Mesenchymal stem cell (in vitro differentiated cells and primary cell): ENCODE data around the gene CENPF.

ENCODE experiments used
- DNase-seq: peaks from one replicate; pipeline ENCODE4 v3.0.0-alpha.2; 2013
- H2AFZ ChIP-seq: one replicate; pipeline ENCODE4 v1.6.1; 2013; ENCODE audit warnings: low read depth, mild to moderate bottlenecking, control low read depth, inconsistent platforms, low read length, moderate library complexity
- H2AK5ac ChIP-seq: 2 replicates; pipeline ENCODE4 v1.6.1; 2013; ENCODE audit warnings: low read length, moderate library complexity, mild to moderate bottlenecking, inconsistent platforms; ENCODE audit not compliant: severe bottlenecking
- H2BK120ac ChIP-seq: one replicate; pipeline ENCODE4 v1.6.1; 2013; ENCODE audit warnings: low read depth, mild to moderate bottlenecking, inconsistent platforms, low read length, moderate library complexity
- H2BK12ac ChIP-seq, 2 experiments: one replicate each; pipeline ENCODE4 v1.6.1; 2013; ENCODE audit warnings: inconsistent platforms in 2 of 2, low read length in 2 of 2, mild to moderate bottlenecking in 2 of 2, moderate library complexity in 2 of 2, control low read depth in 1 of 2
- H2BK15ac ChIP-seq: one replicate; pipeline ENCODE4 v1.6.1; 2013; ENCODE audit warnings: mild to moderate bottlenecking, low read depth, inconsistent platforms; ENCODE audit not compliant: poor library complexity, severe bottlenecking
- H2BK5ac ChIP-seq: 2 replicates; pipeline ENCODE4 v1.6.1; 2013; ENCODE audit warnings: low read depth, mild to moderate bottlenecking, low read length, control low read depth, inconsistent platforms; ENCODE audit not compliant: poor library complexity, severe bottlenecking
- H3K14ac ChIP-seq, 2 experiments: one replicate each; pipeline ENCODE4 v1.6.1; 2013; ENCODE audit warnings: inconsistent platforms in 2 of 2, low read length in 2 of 2, control low read depth in 1 of 2, mild to moderate bottlenecking in 1 of 2, moderate library complexity in 1 of 2
- H3K18ac ChIP-seq, 2 experiments: one replicate each; pipeline ENCODE4 v1.6.1; 2013; ENCODE audit warnings: inconsistent platforms in 2 of 2, low read length in 2 of 2, control low read depth in 1 of 2, low read depth in 1 of 2, mild to moderate bottlenecking in 1 of 2
- H3K23ac ChIP-seq, 2 experiments: one replicate each; pipeline ENCODE4 v1.6.1; 2013; ENCODE audit warnings: inconsistent platforms in 2 of 2, low read length in 2 of 2, mild to moderate bottlenecking in 2 of 2, moderate library complexity in 2 of 2, control low read depth in 1 of 2
- H3K27ac ChIP-seq: 2 replicates; pipeline ENCODE4 v1.5.1; 2013; ENCODE audit warnings: mild to moderate bottlenecking, moderate library complexity, low read length, control low read depth, inconsistent platforms; ENCODE audit not compliant: poor library complexity, severe bottlenecking
- H3K27me3 ChIP-seq, 2 experiments: 2 replicates each; pipeline versions ENCODE4 v1.6.1 to v1.7.0; 2013; ENCODE audit warnings: low read length in 2 of 2, mild to moderate bottlenecking in 2 of 2, moderate library complexity in 2 of 2, control low read depth in 1 of 2, inconsistent platforms in 1 of 2; ENCODE audit not compliant: control insufficient read depth in 1 of 2, insufficient read depth in 1 of 2
- H3K36me3 ChIP-seq, 2 experiments: 2 replicates each; pipeline versions ENCODE4 v1.6.1 to v1.7.0; 2013; ENCODE audit warnings: low read length in 2 of 2, control low read depth in 1 of 2, inconsistent platforms in 1 of 2, low read depth in 1 of 2, mild to moderate bottlenecking in 1 of 2; ENCODE audit not compliant: insufficient read depth in 2 of 2, control insufficient read depth in 1 of 2
- H3K4ac ChIP-seq, 2 experiments: one replicate each; pipeline ENCODE4 v1.6.1; 2013; ENCODE audit warnings: inconsistent platforms in 2 of 2, low read length in 2 of 2, mild to moderate bottlenecking in 2 of 2, moderate library complexity in 2 of 2, control low read depth in 1 of 2, low read depth in 1 of 2
- H3K4me1 ChIP-seq: 2 replicates; pipeline ENCODE4 v1.6.1; 2013; ENCODE audit warnings: low read depth, low read length, control low read depth; ENCODE audit not compliant: control insufficient read depth, insufficient read depth
- H3K4me2 ChIP-seq: 2 replicates; pipeline ENCODE4 v1.6.1; 2013; ENCODE audit warnings: low read length, mild to moderate bottlenecking, inconsistent platforms; ENCODE audit not compliant: poor library complexity, severe bottlenecking
- H3K4me3 ChIP-seq, 2 experiments: 2 replicates each; pipeline versions ENCODE4 v1.5.1 to v1.7.0; 2013; ENCODE audit warnings: low read length in 2 of 2, mild to moderate bottlenecking in 2 of 2, control low read depth in 1 of 2, low read depth in 1 of 2; ENCODE audit not compliant: insufficient read depth in 1 of 2
- H3K79me1 ChIP-seq: replicated peaks from 2 replicates; pipeline ENCODE4 v1.6.1; 2013; ENCODE audit warnings: mild to moderate bottlenecking, control low read depth, low read length, inconsistent platforms; ENCODE audit not compliant: poor library complexity, severe bottlenecking
- H3K9ac ChIP-seq: 2 replicates; pipeline ENCODE4 v1.7.0; 2013; ENCODE audit warnings: mild to moderate bottlenecking, low read length, moderate library complexity
- H3K9me3 ChIP-seq: 2 replicates; pipeline ENCODE4 v1.7.0; 2013; ENCODE audit warnings: mild to moderate bottlenecking, low read length; ENCODE audit not compliant: control insufficient read depth
- H4K8ac ChIP-seq: one replicate; pipeline ENCODE4 v1.6.1; 2013; ENCODE audit warnings: inconsistent platforms, mild to moderate bottlenecking, low read length, moderate library complexity
- H4K91ac ChIP-seq: one replicate; pipeline ENCODE4 v1.6.1; 2013; ENCODE audit warnings: mild to moderate bottlenecking, low read length, inconsistent platforms
- WGBS: methylation state at CpG from one replicate; pipeline ENCODE4 v1.1.7; 2013; ENCODE audit warnings: mixed read lengths; 5-methylcytosine and 5-hydroxymethylcytosine counted together

CENPF gene

GRCh38 chr1:214649607-214650006, 46.6 kb downstream of the CENPF start:
- Histone ChIP-seq H3K9me3 (no peaks in the 10 kb centered on the region), H3K27me3 (no peaks in the 10 kb centered on the region), H3K4me2 (no peak overlapping the region), H3K18ac (no peak overlapping the region), H3K4me1 (no peaks in the 10 kb centered on the region), H3K23ac (no peak overlapping the region), H3K79me1 (peaks cover 4% of the 10 kb centered on the region), H2AFZ (no peak overlapping the region), H4K8ac (no peak overlapping the region), H2BK120ac (no peak overlapping the region), H3K9ac (no peak overlapping the region), H3K4ac (no peak overlapping the region), H4K91ac (no peak overlapping the region), H2BK12ac (no peak overlapping the region), H3K4me3 (no peak overlapping the region), H3K14ac (no peak overlapping the region), H3K36me3 (peaks cover 0 to 18% of the 10 kb centered on the region in 2 experiments), H2BK5ac (no peak overlapping the region), H2BK15ac (no peak overlapping the region), H2AK5ac (no peak overlapping the region), H3K27ac (no peak overlapping the region)
- no peak for DNase-seq
- WGBS = 100% methylated on average over 2 of the region's 2 CpGs

DNA sequence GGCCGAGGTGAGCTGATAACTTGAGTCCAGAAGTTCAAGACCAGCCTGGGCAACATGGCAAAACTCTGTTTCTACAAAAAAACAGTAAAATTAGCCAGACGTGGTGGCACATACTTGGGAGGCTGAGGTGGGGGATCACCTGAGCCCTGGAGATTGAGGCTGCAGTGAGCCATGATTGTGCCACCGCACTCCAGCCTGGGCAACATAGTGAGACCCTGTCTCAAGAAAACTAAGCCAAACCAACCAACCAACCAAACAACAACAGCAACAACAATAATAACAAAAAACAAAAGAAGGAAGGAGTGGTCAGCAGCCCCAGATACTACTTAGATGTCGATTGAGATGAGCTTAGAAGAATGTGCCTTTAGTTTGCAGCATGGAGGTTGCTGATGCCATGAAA, 47.7 kb downstream of the CENPF start:
- Histone ChIP-seq H4K8ac (no peak overlapping the region), H3K79me1 (peaks cover 4% of the 10 kb centered on the region), H3K36me3 (peaks cover 0 to 13% of the 10 kb centered on the region in 2 experiments), H3K4me2 (no peak overlapping the region), H2BK12ac (no peak overlapping the region), H3K4me3 (no peak overlapping the region), H3K4ac (no peak overlapping the region), H3K27me3 (no peaks in the 10 kb centered on the region), H3K9ac (no peak overlapping the region), H3K14ac (no peak overlapping the region), H3K23ac (no peak overlapping the region), H3K9me3 (no peaks in the 10 kb centered on the region), H3K27ac (no peak overlapping the region), H2BK120ac (no peak overlapping the region), H4K91ac (no peak overlapping the region), H2BK15ac (no peak overlapping the region), H3K4me1 (no peaks in the 10 kb centered on the region), H2BK5ac (no peak overlapping the region), H2AFZ (no peak overlapping the region), H3K18ac (no peak overlapping the region), H2AK5ac (no peak overlapping the region)
- DNase-seq = no peak
- WGBS = 98% methylated on average over 4 of the region's 4 CpGs

DNA sequence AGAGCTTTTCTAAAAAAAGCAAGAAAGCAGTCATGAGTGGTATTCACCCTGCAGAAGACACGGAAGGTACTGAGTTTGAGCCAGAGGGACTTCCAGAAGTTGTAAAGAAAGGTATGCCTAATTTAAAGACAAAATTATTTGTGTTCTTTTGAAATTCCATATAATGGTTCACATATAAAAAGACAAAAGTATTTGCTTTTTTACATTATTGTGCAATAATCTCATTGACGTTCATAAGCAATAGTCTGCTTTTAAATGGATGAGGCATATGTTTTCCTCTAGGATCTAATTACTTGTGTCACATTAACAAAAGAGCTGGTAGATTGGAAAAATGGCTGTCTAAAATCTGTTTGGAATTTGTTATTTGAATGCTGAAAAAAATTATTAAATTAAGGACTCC, 54.3 kb downstream of the CENPF start:
- H3K4me2 ChIP-seq = no peak overlapping the region
- no peaks in the 10 kb centered on the region for H3K9me3 ChIP-seq
- H2AFZ ChIP-seq = no peak overlapping the region
- no peaks in the 10 kb centered on the region for H3K27me3 ChIP-seq
- peaks cover 2% of the 10 kb centered on the region for H3K79me1 ChIP-seq
- no peak overlapping the region for H2BK5ac ChIP-seq
- no peak overlapping the region for H3K9ac ChIP-seq
- peaks cover 0 to 14% of the 10 kb centered on the region in 2 experiments for H3K36me3 ChIP-seq
- no peak for DNase-seq
- no peak overlapping the region for H3K4ac ChIP-seq
- no peak overlapping the region for H3K27ac ChIP-seq
- no peak overlapping the region for H2BK15ac ChIP-seq
- 100% methylated on average over 1 of the region's 2 CpGs for WGBS
- H2BK120ac ChIP-seq = no peak overlapping the region
- H4K91ac ChIP-seq = no peak overlapping the region
- H3K14ac ChIP-seq = no peak overlapping the region
- no peaks in the 10 kb centered on the region for H3K4me1 ChIP-seq
- no peak overlapping the region for H2AK5ac ChIP-seq
- no peak overlapping the region for H2BK12ac ChIP-seq
- H3K18ac ChIP-seq = no peak overlapping the region
- no peak overlapping the region for H3K23ac ChIP-seq
- no peak overlapping the region for H4K8ac ChIP-seq
- H3K4me3 ChIP-seq = no peak overlapping the region

DNA sequence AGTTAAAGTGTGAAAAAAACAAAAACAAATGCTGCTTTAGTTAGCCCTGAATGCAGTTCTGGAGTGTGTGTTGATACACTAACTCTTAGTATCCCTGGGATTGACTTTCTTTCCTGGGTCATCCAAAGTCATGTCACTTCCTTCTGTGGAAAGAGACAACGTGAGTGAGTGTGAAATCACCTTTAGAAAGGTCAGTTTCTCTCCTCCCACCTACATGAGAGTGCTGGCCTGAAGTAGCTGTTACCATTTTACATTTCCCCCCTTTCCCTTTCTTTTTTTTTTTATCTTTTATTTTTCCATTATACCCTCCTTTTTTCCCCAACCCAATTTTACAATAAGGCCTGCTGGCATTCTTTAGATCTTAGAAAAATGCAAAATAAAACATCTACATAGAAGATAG, 55.2 kb downstream of the CENPF start:
- Histone ChIP-seq H4K91ac (no peak overlapping the region), H2AK5ac (no peak overlapping the region), H2BK12ac (no peak overlapping the region), H3K4ac (no peak overlapping the region), H4K8ac (no peak overlapping the region), H3K79me1 (peaks cover 1% of the 10 kb centered on the region), H2BK15ac (no peak overlapping the region), H3K4me3 (no peak overlapping the region), H3K14ac (no peak overlapping the region), H3K18ac (no peak overlapping the region), H2AFZ (no peak overlapping the region), H3K9me3 (no peaks in the 10 kb centered on the region), H3K9ac (no peak overlapping the region), H3K36me3 (peaks cover 0 to 14% of the 10 kb centered on the region in 2 experiments), H3K23ac (no peak overlapping the region), H3K4me1 (no peaks in the 10 kb centered on the region), H2BK120ac (no peak overlapping the region), H2BK5ac (no peak overlapping the region), H3K27me3 (no peaks in the 10 kb centered on the region), H3K4me2 (no peak overlapping the region), H3K27ac (no peak overlapping the region)
- no peak for DNase-seq
- WGBS = 64% methylated on average over 1 of the region's 1 CpG
